ENCODE data around the gene COPS6.

Gene COPS6

DNA sequence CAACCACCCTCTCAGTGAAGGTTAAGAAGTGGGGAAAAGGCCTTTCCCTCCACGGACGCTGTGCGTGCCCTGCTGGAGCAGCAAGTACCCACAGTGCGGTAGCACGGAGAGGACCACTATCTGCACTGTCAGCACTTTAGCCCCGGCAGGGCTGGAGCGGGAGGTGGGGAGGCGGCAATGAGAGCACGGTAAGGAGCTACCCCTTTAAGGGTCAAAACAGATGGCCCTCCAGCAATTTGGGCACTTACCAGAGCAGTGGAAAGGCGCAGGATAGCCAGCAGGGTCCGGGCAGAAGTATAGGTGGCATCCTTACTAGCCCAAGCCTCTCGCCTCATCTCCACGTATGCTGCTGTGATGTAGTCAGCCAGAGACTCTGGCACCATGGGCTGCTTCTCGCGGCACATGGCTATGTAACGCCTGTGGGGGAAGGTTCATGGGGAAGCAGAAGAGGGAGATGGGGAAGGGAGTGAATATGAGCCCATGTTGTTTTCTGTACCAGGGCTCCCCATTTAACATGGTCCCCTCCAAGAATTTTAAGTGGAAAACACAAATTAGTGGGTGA is 5.2 kb downstream of the COPS6 start:
- ChIA-PET POLR2A (interaction anchor here (1.0 kb wide), 1 partner anchor 20 kb away, joined by 4 read pairs; no protein-coding TSS in a partner anchor), CTCF (no interaction called here)
- Histone ChIP-seq H3K36me3 (ENCODE audit: control insufficient read depth in 2 of 2, insufficient read depth in 1 of 2, low read length in 2 of 2) (peaks cover 54 to 87% of the 10 kb centered on the region in 2 experiments), H3K27ac (ENCODE audit: extremely low read depth, low read depth, low read length) (peak overlapping the region; percentile 13; the same call in 1 of the 2 replicates), H3K4me1 (ENCODE audit: control insufficient read depth, insufficient read depth, low read length) (peaks cover 5% of the 10 kb centered on the region; the same call in 1 of the 2 replicates), H3K4me3 (ENCODE audit: low read depth, low read length) (no peak overlapping the region), H3K9me3 (ENCODE audit: control insufficient read depth, insufficient read depth, low read depth, low read length) (no peaks in the 10 kb centered on the region)
- TF ChIP-seq ZNF18 (tag by site-specific recombination; IDR thresholded peaks at IDR 0.05): no peak
- TF ChIP-seq, protein P1, sequence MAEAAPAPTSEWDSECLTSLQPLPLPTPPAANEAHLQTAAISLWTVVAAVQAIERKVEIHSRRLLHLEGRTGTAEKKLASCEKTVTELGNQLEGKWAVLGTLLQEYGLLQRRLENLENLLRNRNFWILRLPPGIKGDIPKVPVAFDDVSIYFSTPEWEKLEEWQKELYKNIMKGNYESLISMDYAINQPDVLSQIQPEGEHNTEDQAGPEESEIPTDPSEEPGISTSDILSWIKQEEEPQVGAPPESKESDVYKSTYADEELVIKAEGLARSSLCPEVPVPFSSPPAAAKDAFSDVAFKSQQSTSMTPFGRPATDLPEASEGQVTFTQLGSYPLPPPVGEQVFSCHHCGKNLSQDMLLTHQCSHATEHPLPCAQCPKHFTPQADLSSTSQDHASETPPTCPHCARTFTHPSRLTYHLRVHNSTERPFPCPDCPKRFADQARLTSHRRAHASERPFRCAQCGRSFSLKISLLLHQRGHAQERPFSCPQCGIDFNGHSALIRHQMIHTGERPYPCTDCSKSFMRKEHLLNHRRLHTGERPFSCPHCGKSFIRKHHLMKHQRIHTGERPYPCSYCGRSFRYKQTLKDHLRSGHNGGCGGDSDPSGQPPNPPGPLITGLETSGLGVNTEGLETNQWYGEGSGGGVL (tag by site-specific recombination; IDR thresholded peaks at IDR 0.05): peak; percentile 29; the same call in 1 of the 2 replicates
- TF ChIP-seq BCL11B (tag by site-specific recombination; IDR thresholded peaks at IDR 0.05; ENCODE audit: low read depth): no peak
- TF ChIP-seq ZBTB8A (tag by site-specific recombination; IDR thresholded peaks at IDR 0.05): peak; percentile 23; the same call in 1 of the 2 replicates
- no peak for TF ChIP-seq GFI1B (tag by site-specific recombination; IDR thresholded peaks at IDR 0.05)
- peak; percentile 50 for TF ChIP-seq ZNF600 (tag by site-specific recombination; IDR thresholded peaks at IDR 0.05)
- no peak for TF ChIP-seq ZNF561 (tag by site-specific recombination; IDR thresholded peaks at IDR 0.05; ENCODE audit: borderline replicate concordance)
- TF ChIP-seq ZNF266 (tag by site-specific recombination; IDR thresholded peaks at IDR 0.05; ENCODE audit: low read depth): no peak
- TF ChIP-seq ZNF660 (tag by site-specific recombination; IDR thresholded peaks at IDR 0.05): 0 out of 2 replicates have a peak, but pooled peaks have one; percentile 4
- no peak for TF ChIP-seq ZBTB10 (tag by site-specific recombination; IDR thresholded peaks at IDR 0.05)
- no peak for TF ChIP-seq HOXA7 (CRISPR knock-in tag; IDR thresholded peaks at IDR 0.05; ENCODE audit: borderline replicate concordance)
- no peak for TF ChIP-seq ZBTB1 (tag by site-specific recombination; IDR thresholded peaks at IDR 0.05)
- TF ChIP-seq ZNF76 (tag by site-specific recombination; IDR thresholded peaks at IDR 0.05; ENCODE audit: borderline replicate concordance, low read depth): no peak
- TF ChIP-seq ZNF654 (tag by site-specific recombination; IDR thresholded peaks at IDR 0.05; ENCODE audit: low read depth): no peak
- no peak for TF ChIP-seq ZNF169 (tag by site-specific recombination; IDR thresholded peaks at IDR 0.05)
- TF ChIP-seq KLF17 (tag by site-specific recombination; IDR thresholded peaks at IDR 0.05): 0 out of 2 replicates have a peak, but pooled peaks have one; percentile 21
- TF ChIP-seq ZNF362 (tag by site-specific recombination; IDR thresholded peaks at IDR 0.05): no peak
- peak; percentile 79; the same call in 1 of the 2 replicates for TF ChIP-seq ZNF837 (tag by site-specific recombination; IDR thresholded peaks at IDR 0.05)
- no peak for TF ChIP-seq TSHZ1 (tag by site-specific recombination; IDR thresholded peaks at IDR 0.05; ENCODE audit: borderline replicate concordance)
- TF ChIP-seq, protein P2, sequence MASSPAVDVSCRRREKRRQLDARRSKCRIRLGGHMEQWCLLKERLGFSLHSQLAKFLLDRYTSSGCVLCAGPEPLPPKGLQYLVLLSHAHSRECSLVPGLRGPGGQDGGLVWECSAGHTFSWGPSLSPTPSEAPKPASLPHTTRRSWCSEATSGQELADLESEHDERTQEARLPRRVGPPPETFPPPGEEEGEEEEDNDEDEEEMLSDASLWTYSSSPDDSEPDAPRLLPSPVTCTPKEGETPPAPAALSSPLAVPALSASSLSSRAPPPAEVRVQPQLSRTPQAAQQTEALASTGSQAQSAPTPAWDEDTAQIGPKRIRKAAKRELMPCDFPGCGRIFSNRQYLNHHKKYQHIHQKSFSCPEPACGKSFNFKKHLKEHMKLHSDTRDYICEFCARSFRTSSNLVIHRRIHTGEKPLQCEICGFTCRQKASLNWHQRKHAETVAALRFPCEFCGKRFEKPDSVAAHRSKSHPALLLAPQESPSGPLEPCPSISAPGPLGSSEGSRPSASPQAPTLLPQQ (tag by site-specific recombination; IDR thresholded peaks at IDR 0.05): 0 out of 2 replicates have a peak, but pooled peaks have one; percentile 26
- peak; percentile 26; the same call in 1 of the 2 replicates for TF ChIP-seq ZIC2 (tag by site-specific recombination; IDR thresholded peaks at IDR 0.05)
- TF ChIP-seq ZNF426 (tag by site-specific recombination; IDR thresholded peaks at IDR 0.05): no peak
- TF ChIP-seq ZEB2 (tag by site-specific recombination; IDR thresholded peaks at IDR 0.05): 0 out of 2 replicates have a peak, but pooled peaks have one; percentile 36
- TF ChIP-seq ZNF629 (tag by site-specific recombination; IDR thresholded peaks at IDR 0.05): peak; percentile 59; the same call in 1 of the 2 replicates

Measured in HEK293 (cell line).